Chondrocyte (in vitro differentiated cells): Measurements from ENCODE around the gene ACSF2. TPM values are rescaled to one million over a fixed set of nuclear protein-coding genes. Genes with fewer than 3 reads are reported as not detected.
A peak's percentile ranks its signal among the peaks of the same experiment; 100 is the strongest.

ENCODE experiments used
- DNase-seq: peaks from one replicate; pipeline ENCODE4 v3.0.0; 2021; ENCODE audit warnings: mixed read lengths, low spot score
- H3K27ac Mint-ChIP-seq: one replicate; pipeline ENCODE4 v1.8.0; 2021; ENCODE audit warnings: mild to moderate bottlenecking, moderate library complexity, mixed read lengths; ENCODE audit not compliant: unreplicated experiment
- H3K27me3 Mint-ChIP-seq: 2 replicates; pipeline ENCODE4 v1.8.0; 2021; ENCODE audit warnings: low read depth, mixed read lengths
- H3K36me3 Mint-ChIP-seq: 2 replicates; pipeline ENCODE4 v1.8.0; 2021; ENCODE audit warnings: low read depth, mixed read lengths
- H3K4me1 Mint-ChIP-seq: 2 replicates; pipeline ENCODE4 v1.8.0; 2021; ENCODE audit warnings: low read depth, mild to moderate bottlenecking, mixed read lengths
- H3K4me3 Mint-ChIP-seq: one replicate; pipeline ENCODE4 v1.8.0; 2021; ENCODE audit warnings: mild to moderate bottlenecking, moderate library complexity, mixed read lengths; ENCODE audit not compliant: unreplicated experiment
- H3K9me3 Mint-ChIP-seq: 2 replicates; pipeline ENCODE4 v1.8.0; 2021; ENCODE audit warnings: low read depth, mixed read lengths
- CTCF ChIP-seq: fragments of 200-600 bp; sonication (generic); IDR thresholded peaks from 2 replicates; pipeline ENCODE4 v1.5.0; 2021; ENCODE audit warnings: antibody characterized with exemption, mild to moderate bottlenecking, moderate library complexity
- total RNA-seq: library from RNA; stranded (reverse); gene quantifications from 3 replicates; pipeline ENCODE4 v1.2.1, GENCODE V29; 2021

Gene ACSF2
- total RNA-seq, 1 donor from 2014 or later = 17.4 TPM

GRCh38 chr17:50423553-50424159, 2.4 kb upstream of the ACSF2 start:
- no peak for DNase-seq
- Mint-ChIP-seq H3K27ac (peak overlapping the region; percentile 83), H3K4me1 (peaks cover 39% of the 10 kb centered on the region), H3K9me3 (no peaks in the 10 kb centered on the region), H3K36me3 (no peaks in the 10 kb centered on the region), H3K27me3 (peaks cover 3% of the 10 kb centered on the region), H3K4me3 (peak overlapping the region; percentile 6)
- TF ChIP-seq CTCF = no peak

GRCh38 chr17:50424246-50424995, 1.6 kb upstream of the ACSF2 start:
- no peaks in the 10 kb centered on the region for H3K36me3 Mint-ChIP-seq
- DNase-seq = no peak
- no peaks in the 10 kb centered on the region for H3K27me3 Mint-ChIP-seq
- peak overlapping the region; percentile 83 for H3K27ac Mint-ChIP-seq
- TF ChIP-seq CTCF = no peak
- no peaks in the 10 kb centered on the region for H3K9me3 Mint-ChIP-seq
- peaks cover 39% of the 10 kb centered on the region for H3K4me1 Mint-ChIP-seq
- H3K4me3 Mint-ChIP-seq = no peak overlapping the region

- peak overlapping the region; percentile 75 for H3K4me3 Mint-ChIP-seq
These were observed 879 bp upstream of the ACSF2 start for GRCh38 chr17:50424996-50425681.

GRCh38 chr17:50426472-50426782, 409 bp downstream of the ACSF2 start:
- H3K36me3 Mint-ChIP-seq = no peaks in the 10 kb centered on the region
- no peaks in the 10 kb centered on the region for H3K27me3 Mint-ChIP-seq
- TF ChIP-seq CTCF = no peak
- H3K4me3 Mint-ChIP-seq = peak overlapping the region; percentile 68
- H3K4me1 Mint-ChIP-seq = peaks cover 38% of the 10 kb centered on the region
- DNase-seq = no peak
- H3K27ac Mint-ChIP-seq = peak overlapping the region; percentile 80
- H3K9me3 Mint-ChIP-seq = no peaks in the 10 kb centered on the region

More at GRCh38 chr17:50424996-50425681, 879 bp upstream of the ACSF2 start:
- H3K9me3 Mint-ChIP-seq = no peaks in the 10 kb centered on the region
- no peak for TF ChIP-seq CTCF
- no peaks in the 10 kb centered on the region for H3K27me3 Mint-ChIP-seq
- H3K4me1 Mint-ChIP-seq = peaks cover 39% of the 10 kb centered on the region
- H3K27ac Mint-ChIP-seq = peak overlapping the region; percentile 85
- no peaks in the 10 kb centered on the region for H3K36me3 Mint-ChIP-seq
- no peak for DNase-seq
